GM21737 (cell line): Measurements from ENCODE around the gene DNAJA3.

Source experiments
- ATAC-seq: cut with Tn5 transposase; IDR thresholded peaks from one replicate; pipeline ENCODE4 v1.9.1; 2021; ENCODE audit warnings: mild to moderate bottlenecking, moderate library complexity; ENCODE audit not compliant: unreplicated experiment

Gene DNAJA3

DNA sequence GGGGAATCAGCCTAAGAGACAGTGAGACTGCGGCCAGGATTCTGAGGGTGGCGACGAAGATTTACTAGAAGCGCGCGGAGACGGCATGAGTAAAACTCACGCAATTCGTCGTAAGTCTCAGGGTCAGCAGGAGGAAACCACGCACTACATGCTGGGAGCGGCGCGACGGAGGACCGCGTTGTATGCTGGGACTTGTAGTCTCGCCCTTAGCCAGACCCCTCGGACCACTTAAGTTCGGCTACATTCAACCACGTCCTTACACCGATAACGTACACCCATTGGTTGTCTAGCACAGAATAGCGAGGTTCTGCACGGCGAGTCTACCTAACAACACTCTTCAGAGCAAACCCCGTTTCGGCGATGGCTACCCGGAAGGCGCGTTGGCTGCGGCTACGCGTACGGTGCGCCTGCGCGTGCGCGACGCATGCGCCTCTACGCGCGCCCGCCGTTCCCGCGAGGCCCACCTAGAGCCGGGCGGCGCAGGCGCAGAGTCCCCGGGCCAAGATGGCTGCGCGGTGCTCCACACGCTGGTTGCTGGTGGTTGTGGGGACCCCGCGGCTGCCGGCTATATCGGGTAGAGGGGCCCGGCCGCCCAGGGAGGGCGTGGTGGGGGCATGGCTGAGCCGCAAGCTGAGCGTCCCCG lies at the start of gene DNAJA3:
Gene DNAJA3 (plus strand): TSS at position 491 of the 643 bp plus-strand sequence. CDS start 14 bp downstream, at position 505.
- peak; percentile 82 for ATAC-seq

DNA sequence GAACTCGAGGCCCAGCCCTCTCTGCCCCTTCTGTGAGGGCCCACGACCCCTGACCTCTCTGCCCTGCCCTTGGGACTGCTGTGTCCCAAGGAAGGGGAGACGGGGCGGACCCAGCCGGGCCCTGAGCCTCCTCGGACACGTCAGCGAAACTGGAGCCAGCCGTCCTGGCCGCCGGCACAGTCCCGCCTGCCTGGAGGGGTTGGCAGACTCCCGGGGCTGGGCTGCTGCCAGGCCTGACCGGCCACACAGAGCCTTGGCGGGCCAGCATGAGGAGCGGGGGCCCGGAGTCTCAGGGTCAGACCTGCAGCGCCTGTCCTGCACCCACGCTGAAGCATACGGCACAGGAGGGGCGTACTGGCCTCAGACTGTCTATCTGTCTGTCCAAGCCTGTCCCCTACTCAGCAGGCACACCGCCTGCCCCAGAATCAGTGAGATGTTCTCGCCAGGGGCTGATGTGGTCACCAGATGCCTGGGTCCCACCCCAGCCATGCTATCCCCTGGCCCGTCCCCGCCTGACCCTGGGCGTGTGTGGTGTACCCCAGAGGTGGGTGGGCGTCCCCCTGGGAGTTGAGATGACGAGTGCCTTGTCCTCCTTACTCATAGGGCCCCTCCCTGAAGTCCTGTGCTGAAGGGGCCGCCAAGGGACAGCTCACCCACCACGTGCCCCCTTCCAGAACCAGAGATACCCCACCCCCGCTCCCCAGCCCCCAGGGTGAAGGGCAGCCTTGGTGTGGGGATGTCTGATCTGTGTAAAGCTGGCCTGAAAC lies 49.4 kb upstream of the DNAJA3 start:
- ATAC-seq = no peak

DNA sequence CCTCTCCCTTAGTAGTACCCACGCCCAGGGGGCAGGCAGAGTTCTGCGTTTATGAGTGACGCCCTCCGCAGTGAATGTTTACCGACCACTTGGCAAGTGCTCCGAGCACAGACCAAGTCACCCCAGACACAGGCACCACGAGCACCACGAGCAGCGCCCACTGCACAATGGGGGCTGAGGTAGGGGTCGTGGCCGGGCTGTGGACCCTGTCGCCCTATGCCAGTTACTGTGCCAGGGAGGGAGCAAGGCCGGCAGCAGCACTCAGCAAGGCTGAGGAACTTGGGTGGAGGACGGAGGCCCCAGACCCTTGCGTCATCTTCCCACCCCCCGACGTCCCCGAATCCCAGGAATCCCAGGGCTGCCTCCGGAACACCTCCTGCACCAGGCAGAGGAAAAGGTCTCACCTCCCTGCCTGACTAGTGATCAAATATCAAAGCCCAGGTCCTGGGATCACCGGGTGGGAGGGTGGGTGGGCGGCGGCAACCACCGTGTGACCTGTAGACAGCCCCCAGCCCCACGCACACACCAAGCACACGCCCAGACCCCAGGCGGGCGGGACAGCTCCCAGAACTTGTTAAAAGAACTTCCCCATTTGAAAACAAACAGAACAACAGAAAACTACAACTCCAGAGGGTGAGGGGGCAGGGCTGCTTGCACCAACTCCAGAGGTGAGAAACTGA lies 48.6 kb upstream of the DNAJA3 start:
- ATAC-seq = no peak

DNA sequence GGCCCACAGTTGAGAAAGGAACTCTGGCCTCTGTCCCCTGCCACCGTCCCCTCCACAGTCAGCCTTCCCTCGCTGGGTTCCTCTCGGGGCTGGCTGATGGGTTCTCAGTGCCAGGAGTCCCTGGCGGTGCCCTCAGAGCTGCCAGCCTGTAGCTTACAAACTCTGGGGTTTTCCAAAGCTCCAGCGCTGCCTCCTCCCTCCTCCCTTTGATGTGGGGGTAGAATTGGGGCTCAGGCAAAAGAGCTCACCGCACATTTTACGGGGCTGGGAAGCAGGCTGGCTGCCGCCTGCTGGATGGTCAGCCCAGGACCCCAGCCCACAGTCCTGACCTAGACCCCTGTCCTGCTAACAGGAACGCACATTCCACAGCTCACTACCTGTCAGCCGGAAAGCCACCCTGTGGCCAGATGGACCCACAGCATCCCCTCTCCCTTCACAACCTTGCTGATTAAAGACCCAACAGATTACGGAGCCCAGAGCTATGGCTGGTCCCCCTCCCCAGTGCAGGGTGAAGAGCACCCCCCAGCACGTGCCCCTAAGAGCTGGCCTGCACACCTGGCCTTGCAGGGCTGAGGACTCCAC lies 48.0 kb upstream of the DNAJA3 start:
- no peak for ATAC-seq

DNA sequence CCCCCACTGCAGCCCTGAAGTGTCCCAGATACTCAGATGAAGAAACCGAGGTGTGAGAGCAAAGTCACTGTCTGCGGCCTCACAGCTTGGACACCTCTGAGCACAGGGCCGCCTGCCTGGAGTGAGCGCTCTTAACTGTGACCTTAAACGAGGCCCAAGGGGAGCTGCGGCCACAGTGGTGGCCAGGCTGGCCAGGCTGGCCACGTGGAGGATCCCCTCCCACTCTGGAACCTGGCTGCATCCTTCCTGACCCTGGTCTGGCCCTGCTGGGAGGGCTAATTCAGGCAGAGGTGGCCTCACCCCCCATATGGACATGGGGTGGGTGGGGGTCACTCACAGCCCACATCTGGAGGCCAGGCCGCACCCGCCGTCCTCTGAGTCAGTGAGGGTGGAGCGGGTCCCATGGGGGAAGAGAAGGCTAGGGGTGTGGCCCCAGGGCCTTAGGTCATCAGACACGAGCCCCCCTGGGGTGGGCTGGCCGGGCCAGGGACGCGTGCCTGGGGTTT lies 47.5 kb upstream of the DNAJA3 start:
- ATAC-seq = no peak

DNA sequence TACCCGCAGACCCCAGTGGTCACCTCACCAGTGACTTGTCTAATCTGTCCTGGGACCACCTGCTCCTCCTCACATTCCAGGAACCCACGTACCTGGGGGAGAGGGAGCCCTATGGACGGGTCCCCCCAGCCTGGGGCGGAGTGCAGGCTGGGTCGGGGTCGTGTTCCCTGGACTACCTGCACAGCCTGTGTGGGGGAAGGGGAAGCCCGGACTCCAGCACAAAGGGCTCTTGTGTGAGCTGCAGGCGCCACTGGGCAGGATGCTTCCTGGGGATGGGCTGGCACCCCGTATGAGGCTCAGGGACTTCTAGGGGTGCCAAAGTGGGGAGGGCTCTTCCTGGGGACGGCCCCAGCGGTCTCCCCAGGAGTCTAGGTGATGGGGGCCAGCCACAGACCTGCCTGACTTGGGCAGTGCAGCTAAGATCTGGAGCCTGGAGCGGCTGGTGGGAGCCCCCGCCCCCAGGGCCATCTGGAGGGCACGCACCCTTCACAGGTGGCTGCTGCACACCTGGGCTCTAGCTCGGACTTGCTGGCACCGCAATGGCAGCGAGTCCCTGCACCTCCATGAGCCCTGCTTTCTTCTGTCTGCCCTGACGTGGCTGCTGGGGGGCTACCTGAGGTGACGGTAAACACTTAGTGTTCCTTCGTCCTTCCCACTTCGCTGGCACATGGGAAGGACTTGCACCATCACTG lies 46.5 kb upstream of the DNAJA3 start:
- no peak for ATAC-seq

DNA sequence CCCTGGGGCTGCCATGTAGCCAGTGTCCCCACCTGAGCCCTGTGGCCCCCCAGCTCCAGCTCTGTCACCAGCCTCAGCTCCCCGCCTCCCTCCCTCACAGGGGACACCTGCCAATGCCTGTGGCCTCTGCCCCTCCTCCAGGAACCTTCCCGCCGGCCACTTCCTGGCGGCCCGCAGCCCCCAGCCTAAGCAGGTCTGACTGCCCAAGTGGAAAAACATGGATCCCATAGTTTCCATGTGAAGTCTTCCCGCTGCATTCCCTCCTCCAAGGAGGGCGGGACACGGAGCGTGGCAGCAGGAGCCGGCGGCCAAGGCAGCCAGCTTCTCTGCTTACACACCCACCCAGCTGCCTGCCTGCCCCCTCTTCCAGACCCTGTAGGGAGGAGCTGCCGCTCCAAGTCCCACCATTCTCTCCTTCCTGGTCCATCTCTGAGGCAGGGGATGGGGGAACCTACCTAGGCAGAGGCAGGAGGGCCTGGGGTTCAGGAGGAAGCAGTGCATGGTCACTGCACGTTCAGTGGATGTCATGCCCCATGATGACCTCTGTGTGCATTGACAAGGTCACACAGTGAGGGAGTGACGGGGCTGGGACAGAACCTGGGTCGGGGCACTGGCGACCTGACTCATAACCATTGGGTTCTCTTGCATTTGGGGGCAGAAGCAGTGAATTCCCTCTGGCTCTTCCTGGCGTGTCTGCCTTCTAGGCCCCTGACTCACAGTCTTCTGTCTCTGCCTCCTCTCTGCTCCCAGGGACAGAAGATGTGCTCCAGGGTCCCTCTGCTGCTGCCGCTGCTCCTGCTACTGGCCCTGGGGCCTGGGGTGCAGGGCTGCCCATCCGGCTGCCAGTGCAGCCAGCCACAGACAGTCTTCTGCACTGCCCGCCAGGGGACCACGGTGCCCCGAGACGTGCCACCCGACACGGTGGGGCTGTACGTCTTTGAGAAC lies 45.3 kb upstream of the DNAJA3 start:
- no peak for ATAC-seq

DNA sequence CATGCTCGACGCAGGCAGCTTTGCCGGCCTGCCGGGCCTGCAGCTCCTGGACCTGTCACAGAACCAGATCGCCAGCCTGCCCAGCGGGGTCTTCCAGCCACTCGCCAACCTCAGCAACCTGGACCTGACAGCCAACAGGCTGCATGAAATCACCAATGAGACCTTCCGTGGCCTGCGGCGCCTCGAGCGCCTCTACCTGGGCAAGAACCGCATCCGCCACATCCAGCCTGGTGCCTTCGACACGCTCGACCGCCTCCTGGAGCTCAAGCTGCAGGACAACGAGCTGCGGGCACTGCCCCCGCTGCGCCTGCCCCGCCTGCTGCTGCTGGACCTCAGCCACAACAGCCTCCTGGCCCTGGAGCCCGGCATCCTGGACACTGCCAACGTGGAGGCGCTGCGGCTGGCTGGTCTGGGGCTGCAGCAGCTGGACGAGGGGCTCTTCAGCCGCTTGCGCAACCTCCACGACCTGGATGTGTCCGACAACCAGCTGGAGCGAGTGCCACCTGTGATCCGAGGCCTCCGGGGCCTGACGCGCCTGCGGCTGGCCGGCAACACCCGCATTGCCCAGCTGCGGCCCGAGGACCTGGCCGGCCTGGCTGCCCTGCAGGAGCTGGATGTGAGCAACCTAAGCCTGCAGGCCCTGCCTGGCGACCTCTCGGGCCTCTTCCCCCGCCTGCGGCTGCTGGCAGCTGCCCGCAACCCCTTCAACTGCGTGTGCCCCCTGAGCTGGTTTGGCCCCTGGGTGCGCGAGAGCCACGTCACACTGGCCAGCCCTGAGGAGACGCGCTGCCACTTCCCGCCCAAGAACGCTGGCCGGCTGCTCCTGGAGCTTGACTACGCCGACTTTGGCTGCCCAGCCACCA lies 44.4 kb upstream of the DNAJA3 start:
- ATAC-seq = no peak

DNA sequence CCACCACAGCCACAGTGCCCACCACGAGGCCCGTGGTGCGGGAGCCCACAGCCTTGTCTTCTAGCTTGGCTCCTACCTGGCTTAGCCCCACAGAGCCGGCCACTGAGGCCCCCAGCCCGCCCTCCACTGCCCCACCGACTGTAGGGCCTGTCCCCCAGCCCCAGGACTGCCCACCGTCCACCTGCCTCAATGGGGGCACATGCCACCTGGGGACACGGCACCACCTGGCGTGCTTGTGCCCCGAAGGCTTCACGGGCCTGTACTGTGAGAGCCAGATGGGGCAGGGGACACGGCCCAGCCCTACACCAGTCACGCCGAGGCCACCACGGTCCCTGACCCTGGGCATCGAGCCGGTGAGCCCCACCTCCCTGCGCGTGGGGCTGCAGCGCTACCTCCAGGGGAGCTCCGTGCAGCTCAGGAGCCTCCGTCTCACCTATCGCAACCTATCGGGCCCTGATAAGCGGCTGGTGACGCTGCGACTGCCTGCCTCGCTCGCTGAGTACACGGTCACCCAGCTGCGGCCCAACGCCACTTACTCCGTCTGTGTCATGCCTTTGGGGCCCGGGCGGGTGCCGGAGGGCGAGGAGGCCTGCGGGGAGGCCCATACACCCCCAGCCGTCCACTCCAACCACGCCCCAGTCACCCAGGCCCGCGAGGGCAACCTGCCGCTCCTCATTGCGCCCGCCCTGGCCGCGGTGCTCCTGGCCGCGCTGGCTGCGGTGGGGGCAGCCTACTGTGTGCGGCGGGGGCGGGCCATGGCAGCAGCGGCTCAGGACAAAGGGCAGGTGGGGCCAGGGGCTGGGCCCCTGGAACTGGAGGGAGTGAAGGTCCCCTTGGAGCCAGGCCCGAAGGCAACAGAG lies 43.5 kb upstream of the DNAJA3 start:
- no peak for ATAC-seq

DNA sequence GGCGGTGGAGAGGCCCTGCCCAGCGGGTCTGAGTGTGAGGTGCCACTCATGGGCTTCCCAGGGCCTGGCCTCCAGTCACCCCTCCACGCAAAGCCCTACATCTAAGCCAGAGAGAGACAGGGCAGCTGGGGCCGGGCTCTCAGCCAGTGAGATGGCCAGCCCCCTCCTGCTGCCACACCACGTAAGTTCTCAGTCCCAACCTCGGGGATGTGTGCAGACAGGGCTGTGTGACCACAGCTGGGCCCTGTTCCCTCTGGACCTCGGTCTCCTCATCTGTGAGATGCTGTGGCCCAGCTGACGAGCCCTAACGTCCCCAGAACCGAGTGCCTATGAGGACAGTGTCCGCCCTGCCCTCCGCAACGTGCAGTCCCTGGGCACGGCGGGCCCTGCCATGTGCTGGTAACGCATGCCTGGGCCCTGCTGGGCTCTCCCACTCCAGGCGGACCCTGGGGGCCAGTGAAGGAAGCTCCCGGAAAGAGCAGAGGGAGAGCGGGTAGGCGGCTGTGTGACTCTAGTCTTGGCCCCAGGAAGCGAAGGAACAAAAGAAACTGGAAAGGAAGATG lies 42.8 kb upstream of the DNAJA3 start:
- no peak for ATAC-seq

DNA sequence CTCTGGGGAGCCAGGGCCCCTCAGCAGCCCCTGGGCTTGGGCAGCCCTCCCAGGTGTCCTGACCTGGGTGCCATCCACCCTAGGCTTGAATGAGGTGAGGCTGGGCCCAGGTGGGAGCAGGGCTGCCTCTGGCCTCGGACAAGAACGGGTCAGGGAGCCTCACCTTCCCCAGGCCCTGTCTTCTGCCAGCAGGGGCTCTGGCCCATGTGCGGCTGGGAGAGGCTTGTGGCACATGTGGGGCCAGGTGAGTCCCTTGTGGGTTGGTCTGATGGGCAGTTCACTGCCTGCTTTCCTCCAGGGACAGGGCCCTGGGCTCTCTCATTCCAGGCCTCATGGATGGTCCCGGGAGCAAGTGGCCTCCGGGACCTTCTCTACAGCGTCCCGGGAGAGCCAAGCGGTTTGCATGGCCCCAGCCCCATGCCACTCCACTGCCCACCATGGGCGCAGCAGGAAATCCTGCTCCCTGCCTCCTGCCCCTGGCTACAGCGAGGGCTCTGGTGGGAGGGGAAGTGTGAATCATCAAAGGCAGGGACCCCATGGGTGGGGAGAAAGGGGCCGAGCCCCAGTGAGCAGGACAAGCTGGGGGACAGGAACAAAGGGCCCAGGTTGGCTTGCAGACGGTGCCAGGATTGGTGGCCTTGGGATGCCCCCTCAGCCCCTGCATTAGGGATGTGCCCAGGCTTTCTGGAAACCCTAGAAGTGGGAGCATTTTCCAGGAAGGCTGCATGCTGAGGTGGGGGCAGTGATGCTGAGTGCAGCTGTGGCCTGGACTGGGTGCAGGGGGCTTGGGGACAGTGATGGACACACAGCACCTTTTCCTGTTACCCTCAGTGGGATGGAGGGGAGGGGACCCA lies 41.9 kb upstream of the DNAJA3 start:
- no peak for ATAC-seq

DNA sequence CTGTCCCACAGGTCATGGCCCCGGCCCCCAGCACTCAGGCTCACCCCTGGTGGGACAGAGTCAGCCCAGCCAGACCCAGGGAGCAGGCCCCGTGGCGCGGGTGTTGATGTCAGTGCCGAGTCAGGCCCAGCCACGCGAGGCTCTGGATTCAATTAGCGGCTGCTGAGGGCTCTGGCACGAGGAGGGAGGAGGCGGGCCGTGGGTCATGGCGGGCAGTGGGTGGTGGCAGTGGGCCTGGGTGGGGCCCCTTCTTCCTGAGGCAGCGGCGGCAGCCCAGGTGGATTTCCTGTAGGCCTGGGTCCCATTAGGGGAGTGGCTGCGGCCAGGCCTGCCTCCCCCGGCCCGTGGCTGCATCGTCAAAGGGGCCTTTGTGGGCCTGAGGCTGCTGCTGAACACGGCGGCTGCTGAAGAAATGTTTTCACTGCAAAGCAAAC lies 41.1 kb upstream of the DNAJA3 start:
- no peak for ATAC-seq

DNA sequence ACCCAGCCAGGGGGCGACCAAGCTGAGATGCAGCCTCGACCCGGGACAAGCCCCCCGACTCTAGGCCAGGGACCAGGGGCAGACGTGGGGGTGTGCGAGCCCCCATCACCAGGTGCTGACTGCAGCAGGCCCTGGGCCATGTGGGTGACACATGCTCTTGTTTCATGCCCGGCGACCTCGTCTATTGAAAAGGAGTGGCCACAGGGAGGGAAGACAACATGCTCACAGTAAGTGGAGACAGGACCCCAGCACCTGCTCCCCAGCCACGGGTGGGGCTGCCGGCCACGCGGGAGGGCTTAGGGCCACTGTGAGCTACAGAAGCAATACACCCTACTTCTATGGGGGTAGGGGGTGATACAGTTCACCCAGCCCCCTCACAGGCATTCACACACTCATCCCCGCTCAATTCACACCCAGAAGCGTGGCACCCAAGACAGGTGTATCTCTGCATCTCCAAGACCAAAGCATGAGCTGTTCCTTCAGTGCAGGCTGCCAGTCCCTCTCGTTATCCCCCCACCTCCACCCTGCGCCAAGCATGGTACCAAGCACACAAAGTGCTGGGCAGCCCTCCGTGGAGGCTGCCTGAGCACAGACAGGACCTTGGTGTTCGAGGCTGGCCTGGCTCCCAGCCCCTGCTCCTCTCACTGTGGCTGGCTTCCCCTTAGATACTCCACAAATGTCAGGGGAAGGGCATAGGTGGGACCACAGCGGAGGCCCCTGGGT lies 40.4 kb upstream of the DNAJA3 start:
- no peak for ATAC-seq

DNA sequence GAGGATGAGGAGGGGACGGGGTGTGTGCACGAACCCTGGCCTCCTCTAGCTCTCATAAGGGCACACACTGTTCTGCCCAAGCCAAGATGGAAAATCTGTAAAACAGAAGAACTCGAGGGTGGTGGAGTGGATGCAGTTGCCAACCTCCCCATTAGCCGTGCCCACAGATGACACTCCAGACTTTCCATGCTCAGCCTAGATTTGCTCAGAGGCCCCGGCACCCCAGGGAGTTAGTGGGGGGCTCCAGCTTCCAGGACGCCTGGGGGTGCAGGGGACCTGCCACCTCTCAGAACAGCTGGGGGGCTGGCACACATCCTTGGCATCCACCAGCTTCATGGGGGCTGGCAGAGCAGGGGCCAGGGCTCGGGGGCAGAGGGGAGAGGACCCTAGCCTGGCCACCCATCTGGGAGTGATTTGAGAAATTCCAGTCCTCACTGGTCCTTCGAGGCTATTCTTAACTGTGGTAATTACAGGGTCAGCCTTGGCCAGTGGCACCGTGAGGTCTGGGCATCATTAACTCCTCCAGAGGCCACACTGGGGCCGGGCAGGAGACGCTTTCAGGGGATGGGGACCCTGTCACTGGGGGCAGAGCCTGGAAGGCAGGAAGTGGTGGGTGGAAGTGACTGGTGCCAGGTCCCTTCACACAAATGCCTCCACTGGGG lies 39.7 kb upstream of the DNAJA3 start:
- ATAC-seq = no peak

DNA sequence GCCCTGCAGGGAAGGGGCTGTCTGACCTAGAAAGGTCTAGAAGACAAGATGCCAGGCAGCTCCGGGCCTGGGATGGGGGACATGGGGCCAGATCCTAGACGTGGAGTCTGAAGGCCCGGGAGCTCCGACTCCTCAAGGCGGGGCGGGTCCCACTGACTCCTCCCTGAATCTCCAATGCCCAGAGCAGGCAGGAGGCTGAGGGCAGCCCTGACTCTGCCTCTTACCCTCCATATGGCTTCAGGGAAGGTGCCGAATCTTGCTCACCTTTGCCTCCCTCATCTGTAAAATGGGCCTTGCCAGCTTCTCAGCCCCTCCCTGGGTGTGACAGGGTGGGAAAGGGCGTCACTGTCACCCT lies 39.2 kb upstream of the DNAJA3 start:
- no peak for ATAC-seq
